HG03432 (cell line): ENCODE measurements around the gene GCG.
A peak's percentile ranks its signal among the peaks of the same experiment; 100 is the strongest.

Experiments
- ATAC-seq: cut with Tn5 transposase; IDR thresholded peaks from one replicate; pipeline ENCODE4 v1.9.1; 2021; ENCODE audit warnings: mild to moderate bottlenecking, moderate library complexity; ENCODE audit not compliant: unreplicated experiment

Gene GCG

DNA sequence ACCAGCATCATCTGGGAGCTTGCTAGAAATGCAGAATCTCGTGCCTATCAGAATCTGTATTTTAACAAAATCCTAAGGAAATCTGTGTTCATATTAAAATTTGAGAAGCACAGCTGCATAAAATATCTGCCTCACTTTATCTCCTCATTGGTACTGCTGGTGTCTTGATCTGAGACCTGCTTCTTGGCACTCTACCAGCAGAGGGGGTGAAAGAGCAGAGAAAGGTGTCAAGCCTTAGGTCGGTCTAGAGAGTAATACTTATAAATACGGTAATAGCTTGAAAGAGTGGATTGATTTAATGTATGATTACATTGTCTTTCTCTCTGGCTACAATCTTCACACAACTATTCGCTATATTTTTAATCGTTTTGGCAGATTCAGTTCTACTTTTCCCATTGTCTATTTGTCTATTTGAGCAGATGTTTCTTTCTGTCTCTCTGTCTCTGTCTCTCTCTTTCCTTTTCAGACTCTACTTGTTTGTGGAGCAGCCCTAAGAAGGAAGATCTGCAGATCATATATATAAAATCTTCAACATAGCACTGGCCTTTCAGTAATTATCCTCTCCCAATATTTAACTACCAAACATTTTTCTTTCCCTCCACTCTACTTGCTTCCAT lies 1.7 kb upstream of the GCG start:
- peak; percentile 99 for ATAC-seq

DNA sequence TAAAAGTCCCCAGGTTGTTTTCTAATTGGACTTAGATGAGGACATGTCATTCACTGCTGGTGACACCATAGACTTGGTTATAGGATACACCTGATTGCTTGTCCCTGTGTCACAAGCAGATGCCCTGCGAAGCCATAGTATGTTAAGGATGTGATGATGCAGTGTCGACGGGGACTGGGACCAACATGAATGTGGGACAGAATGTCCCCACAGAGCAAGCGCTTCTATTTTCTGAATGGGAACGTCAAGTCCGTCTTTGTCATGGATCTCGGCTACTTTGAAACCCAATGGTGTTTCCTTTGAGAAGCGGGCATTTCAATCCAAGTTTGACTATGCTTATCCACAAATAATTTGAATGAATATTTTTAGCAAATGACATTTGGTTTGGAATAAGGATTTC lies 2.1 kb downstream of the GCG start:
- ATAC-seq = no peak

DNA sequence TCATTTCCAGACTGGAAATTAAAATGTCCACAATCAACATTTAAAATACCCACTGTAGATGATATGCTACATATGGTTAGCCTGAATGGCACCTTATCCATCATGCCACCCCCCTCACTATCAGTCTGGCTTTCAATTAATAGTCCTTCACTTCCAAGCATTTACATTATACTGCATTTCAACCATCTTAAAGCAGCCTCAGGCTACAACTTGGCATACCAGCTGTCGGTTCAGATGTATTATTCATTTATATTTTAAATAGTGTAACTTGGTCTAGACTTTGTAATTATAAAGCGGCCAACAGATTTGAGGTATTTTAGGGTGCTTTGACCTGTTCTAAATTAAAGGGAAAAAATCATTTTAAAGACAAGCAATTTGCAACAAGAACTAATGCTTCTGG lies 2.6 kb downstream of the GCG start:
- no peak for ATAC-seq

DNA sequence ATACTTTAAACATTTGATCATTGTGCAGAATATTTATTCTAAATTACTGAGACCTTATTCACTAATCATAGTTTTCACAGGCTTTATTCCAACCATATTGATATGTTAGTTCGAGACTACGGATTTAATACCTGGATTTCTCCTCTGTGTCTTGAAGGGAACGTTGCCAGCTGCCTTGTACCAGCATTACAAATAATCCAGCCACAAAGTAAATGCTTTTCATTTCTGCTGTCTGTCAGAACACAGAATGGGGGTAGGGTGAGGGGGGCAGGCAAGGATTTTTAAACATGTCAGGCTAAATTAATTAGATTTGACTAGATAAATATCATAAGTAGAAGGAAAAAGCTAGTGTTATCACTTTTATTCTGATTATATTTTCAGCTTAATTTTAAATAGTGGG lies 3.1 kb downstream of the GCG start:
- ATAC-seq = no peak

DNA sequence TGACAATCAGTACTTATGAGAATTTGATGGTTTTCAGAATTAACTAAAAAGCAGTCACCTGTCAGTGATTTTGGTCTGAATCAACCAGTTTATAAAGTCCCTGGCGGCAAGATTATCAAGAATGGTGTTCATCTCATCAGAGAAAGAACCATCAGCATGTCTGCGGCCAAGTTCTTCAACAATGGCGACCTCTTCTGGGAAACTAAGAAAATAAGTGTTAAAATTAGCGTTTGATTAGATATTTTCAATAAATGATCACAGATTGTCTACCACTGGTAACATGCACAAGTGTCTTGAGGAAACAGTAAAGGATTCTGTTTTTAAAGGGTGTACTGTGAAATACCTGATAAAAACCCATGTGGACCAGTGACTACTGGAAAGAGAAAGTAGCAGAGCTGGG lies 8.1 kb downstream of the GCG start:
- no peak for ATAC-seq

DNA sequence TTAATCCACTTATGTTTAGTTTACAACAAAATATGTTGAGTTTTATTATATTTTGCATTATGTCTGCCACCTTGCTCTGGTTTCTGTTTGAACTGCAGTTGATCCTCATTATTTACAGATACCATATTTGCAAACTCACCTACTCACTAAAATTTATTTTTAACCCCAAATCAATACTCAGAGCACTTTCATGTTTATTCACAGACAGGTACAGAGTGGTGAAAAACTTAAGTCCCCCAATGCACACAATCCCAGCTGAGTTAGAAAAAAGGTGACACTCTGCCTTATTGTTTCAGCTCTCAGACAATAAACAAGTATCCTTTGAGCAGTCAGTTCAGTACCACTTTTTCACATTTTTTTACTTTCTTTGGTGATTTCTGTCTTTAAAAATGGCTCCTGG lies 13.7 kb downstream of the GCG start:
- no peak for ATAC-seq

DNA sequence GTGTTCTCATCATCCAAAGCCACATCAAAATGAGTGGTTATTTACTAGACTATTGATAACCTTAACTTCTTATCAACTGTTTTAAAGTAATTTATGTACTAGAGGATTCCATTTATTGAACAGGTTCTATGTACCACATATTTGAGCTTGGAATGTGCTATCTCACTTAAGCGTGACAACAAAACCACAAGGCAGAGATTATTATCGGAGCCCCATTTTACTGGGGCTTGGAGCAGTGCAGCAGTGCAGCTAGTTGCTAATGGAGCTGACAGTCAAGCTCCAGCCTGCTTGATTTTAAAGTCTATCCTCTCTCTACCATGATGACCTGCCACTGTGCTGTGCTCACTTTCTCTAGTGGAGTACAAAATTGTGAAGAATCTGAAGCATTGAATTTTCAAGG lies 24.6 kb downstream of the GCG start:
- ATAC-seq = no peak

DNA sequence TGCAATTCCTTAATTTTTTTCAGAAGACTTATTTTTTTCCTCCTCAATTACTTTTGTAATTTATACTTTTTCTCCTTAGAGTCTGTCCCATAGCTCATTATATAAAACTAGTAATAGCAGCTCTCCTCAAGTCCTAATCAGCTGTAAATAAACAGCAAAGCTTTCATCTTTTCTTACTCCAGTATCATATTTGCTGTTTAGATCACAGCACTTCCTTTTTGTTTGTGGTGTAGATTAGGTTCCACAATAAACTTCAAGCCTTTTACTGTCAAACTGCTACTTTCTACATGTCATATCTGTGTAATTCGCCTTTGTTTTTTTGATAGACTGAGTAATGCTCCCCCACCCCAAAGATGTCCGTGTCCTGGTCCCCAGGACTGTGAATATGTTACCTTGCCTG lies 25.5 kb downstream of the GCG start:
- ATAC-seq = peak; percentile 18

DNA sequence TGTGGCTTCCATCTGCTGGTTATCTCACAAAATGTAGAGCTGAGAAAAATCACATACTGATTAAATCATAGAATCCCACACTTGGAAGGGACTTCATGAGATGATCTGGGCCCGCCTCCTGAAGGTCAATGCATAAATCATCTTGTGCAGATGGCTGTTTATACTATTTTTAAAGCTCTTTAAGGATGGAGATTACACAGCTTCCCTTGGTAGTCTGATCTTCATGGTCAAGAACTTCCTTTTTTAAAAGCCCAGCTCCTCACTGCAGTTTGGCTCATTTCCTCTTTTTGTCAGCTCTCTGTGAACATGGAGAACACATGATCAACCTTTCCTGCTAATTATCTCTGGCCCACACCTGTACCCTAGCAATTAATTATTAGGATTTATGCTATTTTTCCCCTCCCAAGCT lies 25.9 kb downstream of the GCG start:
- peak; percentile 96 for ATAC-seq

DNA sequence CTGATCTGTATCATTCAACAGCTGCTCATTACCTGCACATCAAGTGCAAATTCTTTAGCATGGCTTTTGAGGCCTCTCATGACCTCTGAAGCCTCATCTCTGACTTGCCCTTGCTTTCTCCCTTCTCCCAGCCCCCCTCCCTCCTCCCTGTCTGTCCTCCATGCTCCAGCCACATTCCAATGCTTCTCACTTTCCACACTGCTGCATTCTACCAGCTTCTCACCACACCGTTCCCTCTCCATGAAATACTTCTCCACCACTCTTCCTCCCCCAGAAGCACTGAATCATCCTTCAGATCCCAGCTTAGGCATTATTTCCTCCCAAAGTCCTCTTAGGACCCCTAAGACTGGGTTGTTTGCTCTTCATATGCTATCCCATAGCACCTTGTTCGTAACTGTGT lies 26.9 kb downstream of the GCG start:
- ATAC-seq = no peak

DNA sequence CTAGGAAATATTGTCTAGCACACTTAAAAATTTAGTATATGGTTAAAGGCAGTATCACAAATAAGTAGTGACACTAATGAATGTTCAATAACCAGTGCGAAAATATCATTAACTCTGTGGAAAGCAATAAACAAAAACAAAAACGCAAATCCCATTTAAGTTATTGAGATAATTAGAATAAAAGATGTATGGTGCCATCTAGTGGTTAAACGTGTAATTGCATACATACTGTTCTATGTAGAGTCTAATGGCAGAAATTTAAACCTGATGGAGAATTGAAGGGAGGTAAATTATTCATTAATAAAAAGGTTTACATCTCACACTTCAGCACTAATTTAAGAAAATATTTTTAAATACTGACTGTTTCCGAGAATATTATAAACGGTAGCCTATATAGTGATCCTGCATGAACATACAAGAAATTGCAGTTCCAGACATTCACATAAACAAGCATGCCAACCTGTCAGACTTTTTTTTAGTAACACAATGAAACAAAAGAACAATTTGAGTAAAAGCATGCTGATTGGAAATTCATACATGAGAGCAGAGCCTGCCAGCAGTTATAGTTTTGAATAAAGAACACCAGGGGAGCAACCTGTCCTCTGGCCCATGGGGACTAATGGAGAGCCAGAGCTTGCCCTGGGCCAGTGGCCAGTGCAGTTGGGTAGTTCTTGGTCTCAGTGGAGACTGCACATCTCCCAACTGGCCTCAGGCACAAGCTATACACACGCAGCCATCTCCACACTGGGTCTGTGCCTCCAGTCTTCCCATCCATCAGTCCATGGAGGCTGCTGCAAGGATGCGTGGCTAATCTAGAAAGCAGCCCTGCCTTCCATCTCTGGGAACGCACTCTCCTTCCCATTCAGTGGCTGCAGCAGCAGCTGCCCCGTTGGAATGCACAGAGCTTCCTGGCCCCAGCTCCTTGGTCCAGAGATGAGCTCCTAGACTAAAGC lies 28.0 kb downstream of the GCG start:
- no peak for ATAC-seq

DNA sequence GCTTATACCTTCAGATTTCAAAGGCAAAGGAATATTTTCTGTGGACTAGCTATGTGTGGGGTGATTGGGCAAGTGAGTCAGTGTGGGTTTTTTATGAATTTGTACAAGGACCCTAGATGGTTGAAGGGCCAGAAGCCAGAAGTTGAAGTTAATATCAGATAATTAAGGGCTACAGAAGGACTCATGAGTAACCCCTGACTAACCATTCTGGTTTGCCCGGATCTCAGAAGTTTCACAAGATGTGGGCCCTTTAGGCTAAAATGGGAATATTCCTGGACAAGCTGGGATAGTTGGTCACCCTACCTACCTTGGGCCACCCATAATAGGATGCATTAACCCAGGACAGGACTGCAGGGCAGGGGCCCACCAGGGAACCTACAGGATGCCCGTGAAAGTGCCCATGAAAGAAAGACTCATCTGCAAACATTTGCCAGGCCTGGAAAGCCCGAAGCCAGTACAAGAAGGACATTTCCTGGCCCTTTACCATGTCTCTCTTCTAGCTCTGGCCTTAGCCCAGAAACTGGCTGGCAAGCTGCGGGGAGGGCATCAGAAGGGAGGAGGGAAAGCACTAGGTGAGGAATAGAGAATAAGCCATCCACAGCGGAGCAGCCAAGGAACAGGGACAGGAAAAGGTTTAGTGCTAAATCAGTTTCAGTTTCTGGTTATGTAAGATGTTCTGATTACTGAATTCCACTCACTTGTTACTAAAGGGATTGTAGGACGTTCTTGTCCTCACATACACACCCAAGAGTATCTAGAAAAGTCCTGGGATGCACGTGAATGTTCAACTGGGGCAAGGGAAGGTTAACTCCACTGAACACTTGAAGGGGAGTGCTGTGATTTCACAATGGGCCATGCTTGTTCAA lies 33.6 kb downstream of the GCG start:
- ATAC-seq = no peak

DNA sequence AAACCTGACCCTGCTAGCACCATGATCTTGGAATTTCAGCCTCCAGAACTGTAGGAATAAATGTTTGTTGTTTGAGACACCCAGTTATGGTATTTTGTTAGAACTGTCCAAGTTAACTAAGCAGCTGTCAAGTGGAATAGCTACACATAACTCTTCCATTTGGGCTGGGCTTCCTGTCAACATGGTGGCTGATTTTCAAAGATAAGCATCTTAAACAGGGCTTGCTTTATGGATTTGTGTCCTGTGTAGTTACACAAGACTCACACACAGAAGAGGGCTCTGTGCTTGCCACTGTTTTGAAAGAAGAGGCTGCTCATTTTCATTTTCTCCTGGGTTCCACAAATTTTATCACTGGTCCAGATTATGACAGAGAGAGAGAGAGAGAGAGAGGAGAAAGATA lies 35.7 kb downstream of the GCG start:
- ATAC-seq = no peak

DNA sequence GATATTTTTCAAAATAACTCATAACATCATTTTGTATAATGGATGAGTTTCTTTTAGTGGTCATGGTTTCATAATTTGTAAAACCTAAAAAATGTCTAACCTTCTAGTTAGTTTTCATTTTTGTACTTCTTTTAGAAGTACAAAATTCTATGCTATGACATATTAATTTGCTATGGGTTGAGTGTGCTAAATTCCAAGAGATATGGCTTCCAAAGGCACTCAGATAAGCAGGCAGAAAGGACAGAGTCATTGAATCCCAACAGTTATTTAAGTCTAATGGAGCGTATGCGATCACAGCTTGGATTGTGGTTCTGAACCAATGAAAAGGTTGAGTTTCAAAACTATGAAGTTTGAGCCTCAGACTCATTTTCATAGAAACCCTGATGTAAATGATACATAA lies 37.0 kb downstream of the GCG start:
- ATAC-seq = no peak

DNA sequence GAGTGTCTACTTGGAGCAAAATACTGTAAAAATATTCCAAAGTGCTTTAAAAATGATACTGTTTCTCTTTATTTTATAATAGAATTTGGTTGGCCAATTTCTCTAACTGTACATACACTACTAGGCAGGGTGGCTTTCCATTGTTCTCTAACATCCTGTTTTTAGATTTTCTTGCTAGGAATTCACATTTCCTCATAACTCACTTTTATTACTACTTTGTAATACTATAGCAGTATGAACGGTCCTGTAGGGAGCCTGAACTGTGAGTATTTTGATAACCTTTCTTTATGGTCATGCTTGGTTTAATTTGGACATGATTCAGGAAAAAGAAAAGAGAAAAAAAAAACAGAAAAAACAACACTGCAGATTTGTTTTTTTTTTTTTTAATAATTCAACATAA lies 37.8 kb downstream of the GCG start:
- no peak for ATAC-seq

DNA sequence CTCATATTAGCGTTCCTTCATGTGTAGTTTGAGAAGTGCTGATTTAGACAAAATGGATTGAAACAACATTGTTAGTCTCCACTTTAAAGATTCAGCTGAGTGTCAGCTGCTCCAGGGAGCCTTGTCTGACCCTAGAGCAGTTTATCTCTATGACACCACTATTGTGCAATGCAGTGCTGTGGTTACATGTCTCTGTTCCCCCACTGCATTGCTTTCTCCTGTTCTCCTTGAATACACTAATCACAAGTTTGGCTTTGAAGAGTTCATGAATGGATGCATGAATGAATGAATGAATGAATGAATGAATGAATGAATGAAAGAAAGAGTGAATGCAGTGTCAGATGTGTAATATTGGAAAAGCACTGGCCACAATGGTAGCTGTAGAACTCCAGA lies 38.3 kb downstream of the GCG start:
- ATAC-seq = no peak

DNA sequence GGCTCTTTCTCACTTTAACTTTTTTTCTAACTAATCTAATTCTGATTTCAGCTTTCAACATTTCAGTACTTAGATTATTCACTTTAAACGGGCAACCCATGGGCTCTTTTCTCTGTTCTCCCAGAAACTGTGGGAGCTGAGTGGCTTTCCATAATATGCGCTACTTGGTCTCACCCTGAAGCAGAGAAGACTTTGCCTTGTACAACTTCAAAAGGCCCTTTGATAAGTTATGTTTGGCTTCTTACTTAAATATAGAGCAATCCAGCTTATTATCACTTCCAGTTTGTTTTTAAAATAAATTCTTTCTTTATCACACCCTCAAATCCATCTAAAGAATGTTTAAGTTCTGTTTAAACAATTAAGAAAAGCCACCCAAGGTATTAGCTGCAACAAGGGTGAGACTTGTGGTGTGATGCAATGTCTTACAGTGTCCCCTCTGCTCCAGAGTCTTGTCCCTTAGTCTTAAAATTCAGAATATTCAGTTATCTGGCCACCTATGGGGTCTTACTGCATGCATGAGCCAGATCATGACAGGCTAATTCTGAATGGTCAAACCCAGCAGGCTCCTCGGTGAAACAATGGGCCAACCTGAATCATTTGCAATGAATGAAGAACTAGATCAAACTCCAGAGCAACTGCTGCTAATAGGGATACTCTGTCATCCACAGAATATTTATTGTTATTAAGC lies 38.8 kb downstream of the GCG start:
- no peak for ATAC-seq

DNA sequence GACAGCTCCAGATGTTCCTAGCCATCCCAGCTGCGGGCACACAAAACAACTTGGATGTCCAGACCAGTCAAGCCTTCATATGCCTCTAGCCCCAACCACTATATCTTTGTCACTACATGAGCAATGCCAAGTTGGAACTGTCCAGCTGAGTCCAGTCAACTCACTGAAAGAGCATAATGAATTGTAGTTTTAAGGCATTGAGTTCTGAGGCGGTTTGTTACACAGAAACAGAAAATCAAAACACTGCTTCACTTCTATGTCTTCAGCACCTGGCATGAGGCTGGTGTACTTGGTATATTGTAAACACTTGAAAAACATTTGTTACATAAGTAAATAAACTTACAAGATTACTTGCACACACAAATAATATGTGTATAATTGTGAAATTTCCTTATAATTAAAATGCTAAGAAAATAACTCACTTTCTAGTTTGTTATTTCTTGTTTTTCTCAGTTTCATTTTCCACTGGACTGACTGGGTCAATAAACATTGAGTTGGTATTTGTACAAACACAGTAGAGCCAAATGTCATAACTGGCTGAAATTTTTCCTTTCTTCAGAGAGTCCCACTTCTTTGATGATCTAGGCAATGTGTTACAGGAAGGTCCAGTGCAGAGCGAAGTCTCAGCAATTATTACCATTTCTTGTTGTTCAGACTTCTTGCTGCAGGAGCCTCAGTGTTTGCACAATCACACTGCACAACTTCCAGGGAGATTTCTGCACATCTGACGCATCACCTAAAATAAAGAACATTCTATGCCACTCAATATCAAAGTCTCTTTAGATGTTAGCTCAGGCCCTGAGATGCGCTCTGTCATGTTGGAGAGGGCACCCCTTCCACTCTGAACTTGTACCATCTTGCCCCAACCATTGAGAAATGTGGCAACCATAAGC lies 39.8 kb downstream of the GCG start:
- no peak for ATAC-seq

DNA sequence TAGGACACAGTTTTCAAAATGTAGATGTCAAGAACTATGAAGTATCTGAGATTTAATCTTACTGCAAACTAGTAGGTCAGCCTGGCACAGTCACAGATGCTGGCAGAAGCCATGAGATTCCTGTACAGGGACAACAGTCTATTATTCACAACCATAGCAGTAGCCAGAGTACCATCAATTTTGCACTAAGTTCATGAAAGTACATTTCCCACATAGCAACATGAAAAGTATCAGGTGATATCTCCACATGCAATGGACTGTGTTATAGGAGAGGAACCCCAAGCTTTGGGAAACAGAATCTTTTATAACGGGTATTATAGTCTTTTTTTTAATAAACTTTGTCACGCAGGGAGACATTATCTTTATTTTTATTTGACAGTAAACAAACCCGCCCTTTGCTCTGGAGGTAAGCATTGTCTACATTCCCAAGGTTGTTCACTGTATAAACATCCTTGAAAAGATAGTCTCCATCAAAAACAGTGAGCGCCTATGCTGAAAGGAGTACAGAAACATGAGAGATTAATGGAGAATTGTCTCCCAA lies 44.6 kb downstream of the GCG start:
- no peak for ATAC-seq

DNA sequence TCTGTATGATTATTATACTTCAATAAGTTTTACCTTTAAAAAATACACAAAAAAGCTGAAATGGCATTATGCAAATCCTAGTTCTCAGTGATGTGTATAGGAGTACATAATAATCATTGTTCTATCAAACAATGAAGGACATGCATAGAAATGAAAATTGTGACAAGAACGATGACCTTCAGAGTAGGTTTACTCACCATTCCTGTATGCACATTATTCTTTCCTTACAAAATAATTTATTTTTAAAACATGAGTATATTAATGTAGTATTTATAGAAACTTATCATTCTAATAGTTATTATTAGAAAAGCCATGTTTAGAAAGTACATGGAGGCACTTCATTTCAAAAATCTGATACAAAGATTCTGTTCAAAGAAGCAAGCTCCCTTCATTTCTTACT lies 45.3 kb downstream of the GCG start:
- ATAC-seq = no peak
